RCC 7860 (cell line): ENCODE data around the gene FRMD4A.
"Not testable (repeated sequence)": the region's sequence is repeated elsewhere in the genome, so short reads cannot be mapped to it uniquely, and the experiment has no call there.

Experiments
- DNase-seq: peaks from one replicate; pipeline ENCODE4 v3.0.0-alpha.2; 2015; ENCODE audit warnings: low spot score
- FAIRE-seq: peaks from 2 replicates; lab custom pipeline; 2012; peaks lifted over from hg19 to GRCh38; lab: Jason Lieb, UNC

Gene FRMD4A

DNA sequence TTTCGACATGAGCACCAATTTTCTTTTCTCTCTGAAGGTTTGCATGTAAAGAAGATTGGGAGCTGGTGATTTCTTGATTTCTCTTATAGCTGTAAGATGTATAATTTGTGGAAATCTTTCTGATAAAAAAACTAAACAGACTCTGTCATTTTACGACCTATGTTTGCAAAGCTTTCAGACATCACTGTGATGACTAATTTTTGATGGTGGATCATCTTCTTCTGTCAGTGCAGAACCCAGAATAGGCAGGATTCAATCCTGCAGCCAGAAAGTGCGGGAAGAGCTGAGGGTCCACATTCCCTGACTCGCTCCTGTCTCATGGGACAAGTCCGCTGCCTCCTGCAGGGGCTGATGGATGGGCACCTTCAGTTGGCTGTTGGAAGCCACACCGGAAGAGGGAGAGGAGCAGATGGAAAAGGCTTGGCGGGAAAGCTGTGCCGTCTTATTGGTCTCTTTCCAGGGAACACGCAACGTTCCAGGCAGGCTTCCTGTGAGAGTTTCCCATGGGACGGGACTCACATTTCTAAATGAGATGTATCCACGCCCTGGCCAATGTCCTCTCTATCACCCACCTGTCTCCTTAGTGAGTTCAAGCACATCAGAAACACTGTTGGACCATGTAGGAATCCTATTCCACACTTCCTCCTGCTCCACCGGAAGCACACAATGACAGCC, 557.1 kb downstream of the FRMD4A start:
- no peak for FAIRE-seq
- no peak for DNase-seq

- DNase-seq = no peak
- no peak for FAIRE-seq
Measured at GRCh38 chr10:13773043-13773442, 557.7 kb downstream of the FRMD4A start.

- no peak for DNase-seq
- no peak for FAIRE-seq
Measured at GRCh38 chr10:13771992-13772391, 558.7 kb downstream of the FRMD4A start.

DNA sequence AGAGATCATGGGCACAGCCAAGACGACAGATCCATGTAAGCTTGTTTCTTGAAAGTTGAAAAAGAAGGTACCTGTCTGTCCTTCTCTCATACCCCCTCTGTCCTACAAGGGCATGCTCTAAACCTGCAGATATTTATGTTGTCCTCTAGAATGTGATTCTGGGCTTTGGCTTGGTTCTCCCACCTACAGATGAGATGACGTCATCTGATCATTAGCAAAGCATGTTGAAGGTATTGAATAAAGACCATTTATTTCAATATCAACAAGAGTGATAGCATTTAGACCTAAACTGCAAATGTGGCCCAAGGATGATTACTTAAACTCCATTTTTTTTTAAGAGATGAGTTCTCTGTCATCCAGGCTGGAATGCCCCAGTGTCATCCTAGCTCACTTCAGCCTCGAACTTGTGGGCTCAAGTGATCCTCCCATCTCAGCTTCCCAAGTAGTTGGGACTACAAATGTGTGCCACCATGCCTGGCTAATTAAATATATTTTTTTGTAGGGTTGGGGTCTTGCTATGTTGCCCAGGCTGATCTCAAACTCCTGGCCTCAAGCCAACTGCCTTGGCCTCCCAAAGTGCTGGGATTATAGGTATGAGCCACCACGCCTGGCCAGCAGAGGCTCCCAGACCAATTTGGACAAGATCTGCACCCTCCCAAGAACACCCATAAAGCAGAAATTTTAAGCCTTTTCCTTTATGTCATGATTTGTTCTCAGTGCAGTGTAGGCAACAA, 559.8 kb downstream of the FRMD4A start:
- DNase-seq = no peak

DNA sequence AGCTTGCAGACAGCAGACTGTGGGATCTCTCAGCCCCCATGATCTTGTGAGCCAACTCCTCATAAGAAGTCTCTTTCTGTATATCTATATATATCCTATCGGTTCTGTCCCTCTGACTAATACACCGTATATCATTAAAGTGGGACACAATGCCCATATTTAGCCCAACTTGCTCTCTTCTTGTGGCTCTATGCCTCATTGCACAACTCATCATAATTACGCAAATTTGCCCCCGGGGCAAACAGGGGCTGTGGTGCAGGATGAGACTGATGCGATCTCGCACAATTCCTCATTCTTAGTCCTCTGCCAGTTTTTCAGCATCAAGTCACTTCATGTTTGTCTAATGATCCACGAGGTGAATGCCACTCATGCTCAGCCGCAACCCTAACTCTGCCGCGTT, 560.8 kb downstream of the FRMD4A start:
- FAIRE-seq (no peak), DNase-seq (no peak)

More for the DNA sequence above, 559.8 kb downstream of the FRMD4A start:
- no peak for FAIRE-seq

GRCh38 chr10:13767676-13768178, 563.0 kb downstream of the FRMD4A start:
- DNase-seq = no peak
- no peak for FAIRE-seq

DNA sequence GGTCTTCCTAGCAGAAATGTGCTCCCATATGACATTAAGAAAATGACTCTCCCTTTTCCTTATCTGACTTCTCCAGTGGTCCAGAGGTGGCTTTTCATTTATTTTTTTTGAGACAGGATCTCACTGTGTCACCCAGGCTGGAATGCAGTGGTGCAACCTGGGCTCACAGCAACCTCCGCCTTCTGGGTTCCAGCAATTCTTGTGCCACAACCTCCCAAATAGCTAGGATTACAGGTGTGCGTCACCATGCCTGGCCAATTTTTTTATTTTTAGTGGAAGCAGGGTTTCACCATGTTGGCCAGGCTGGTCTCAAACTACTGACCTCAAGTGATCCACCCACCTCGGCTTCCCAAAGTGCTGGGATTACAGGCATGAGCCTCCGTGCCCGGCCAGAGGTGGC, 563.6 kb downstream of the FRMD4A start:
- FAIRE-seq, DNase-seq: not testable (repeated sequence)

DNA sequence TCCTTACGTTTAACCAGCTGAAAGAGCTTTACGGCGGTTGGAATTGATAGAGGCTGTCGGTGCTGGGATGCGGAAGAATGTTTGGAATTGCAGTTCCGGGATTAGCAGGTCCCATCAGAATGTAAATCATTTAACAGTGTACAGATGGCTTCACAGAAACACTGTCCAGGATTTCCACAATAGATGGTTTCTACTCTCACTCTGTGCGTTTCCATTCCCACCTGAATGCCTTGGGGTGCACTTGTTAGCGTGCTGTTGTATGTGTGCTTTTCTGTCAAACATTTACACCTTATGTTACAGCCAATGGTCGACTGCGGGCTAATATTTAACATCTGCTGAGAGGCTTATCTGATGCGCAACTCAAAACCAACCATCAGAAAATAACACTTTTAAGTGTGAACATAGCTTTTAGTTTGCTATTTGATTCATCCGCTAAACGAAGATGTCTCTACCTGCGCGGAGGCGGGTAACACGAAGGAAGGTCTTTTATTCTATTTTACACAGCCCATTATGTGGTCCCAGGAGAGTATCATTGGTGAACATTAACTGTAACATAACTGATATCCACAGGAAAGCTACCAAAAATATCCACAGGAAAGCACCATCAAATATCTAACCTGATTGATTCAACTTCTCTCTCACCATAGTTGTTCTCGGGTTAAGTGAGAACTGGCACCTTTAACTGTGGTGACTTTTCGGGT, 564.9 kb downstream of the FRMD4A start:
- peak; percentile 73 for DNase-seq
- FAIRE-seq = peak; percentile 94

DNA sequence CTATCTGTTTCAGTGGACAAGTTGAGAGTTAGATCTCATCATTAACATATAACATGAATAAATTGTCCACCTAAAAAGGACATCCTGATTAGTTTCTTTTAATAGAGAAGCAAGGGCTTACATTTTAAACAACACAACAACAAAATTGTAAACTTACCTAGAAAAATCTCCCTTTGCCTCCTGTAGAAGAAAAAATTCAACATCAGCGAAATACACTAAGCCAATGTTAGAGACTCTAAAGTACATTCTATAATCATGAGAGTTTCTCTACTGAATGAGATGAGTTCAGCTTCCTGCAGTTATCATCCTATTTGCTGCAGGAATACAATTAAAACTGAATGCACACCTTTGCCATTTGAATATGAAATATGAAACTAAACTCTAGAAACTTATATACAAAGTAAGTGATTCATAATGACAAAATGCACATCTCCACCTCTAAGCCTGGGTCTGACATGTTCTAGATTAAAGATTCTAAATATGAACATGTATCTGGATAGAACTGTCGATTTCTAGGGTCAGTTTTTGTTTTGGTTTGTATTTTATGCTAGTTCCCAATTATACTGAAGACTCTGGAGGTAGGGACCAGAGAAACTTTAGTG, 569.1 kb downstream of the FRMD4A start:
- DNase-seq (no peak), FAIRE-seq (no peak)

DNA sequence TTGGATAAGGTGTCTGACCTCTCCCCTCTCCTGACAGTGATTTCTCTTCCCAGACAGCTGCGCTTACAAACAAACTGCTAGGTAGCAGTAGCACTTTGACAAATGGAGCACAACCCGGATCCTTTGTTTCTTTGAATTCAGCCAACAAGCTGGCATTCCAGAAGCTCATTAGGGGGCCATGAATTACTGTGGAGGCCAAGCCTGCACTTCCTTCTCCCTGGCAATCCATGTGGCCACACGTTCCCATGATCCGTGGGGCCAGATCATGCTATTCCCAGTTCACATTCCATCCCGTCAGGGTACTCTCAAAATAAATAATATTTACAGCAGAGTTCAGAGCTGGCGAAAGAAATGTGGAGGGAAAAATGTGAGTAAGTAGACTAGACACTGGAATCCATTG, 571.6 kb downstream of the FRMD4A start:
- FAIRE-seq = no peak
- no peak for DNase-seq

DNA sequence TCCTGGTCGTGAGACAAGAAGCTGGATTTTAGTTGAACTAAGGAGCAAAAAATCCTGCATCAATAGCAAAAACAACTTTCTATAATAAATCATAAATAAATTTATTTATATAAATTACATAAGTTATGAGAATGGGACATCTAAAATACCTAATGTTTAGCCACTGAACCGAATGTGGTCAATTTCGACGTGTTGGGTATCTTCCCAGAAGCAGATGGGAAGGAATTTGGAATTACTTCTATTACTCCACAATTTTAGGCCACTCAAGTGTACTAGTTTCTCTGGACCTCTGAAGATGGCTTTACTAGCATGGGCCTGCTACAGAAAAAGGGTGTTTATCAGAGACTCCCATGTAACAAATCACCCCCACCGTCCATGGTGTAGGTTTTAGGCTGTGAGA, 572.0 kb downstream of the FRMD4A start:
- FAIRE-seq (no peak), DNase-seq (no peak)

- DNase-seq = no peak
- FAIRE-seq = no peak
Measured at GRCh38 chr10:13758312-13758711, 572.4 kb downstream of the FRMD4A start.

- FAIRE-seq (no peak), DNase-seq (no peak)
Measured at GRCh38 chr10:13754277-13754676, 576.4 kb downstream of the FRMD4A start.

DNA sequence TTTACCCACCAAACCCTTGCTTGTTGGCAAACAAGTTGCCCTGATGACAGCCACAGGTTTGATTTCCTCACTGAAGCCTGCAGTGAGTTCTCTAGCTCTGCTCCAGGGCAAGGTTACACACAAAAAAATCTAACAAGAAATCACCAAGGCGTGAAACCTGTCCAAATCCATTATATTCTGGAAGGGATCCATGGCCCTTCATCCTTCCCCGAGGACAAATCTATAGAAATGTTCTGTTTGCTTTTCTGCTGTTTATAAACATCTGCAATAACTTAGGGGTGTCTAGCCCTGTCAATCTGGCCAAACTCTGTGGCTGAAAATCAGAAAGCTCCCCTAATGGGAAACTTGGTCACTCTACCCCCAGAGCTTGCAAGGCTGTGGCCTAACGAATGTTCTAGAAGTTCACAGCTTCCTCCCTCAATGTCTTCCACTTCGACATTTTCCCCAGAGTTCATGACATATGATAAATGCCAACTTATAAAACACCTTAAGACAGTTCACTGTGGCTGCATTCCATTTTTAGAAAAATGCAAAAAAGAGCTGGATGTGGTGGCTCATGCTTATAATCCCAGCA, 579.4 kb downstream of the FRMD4A start:
- DNase-seq (no peak), FAIRE-seq (no peak)

DNA sequence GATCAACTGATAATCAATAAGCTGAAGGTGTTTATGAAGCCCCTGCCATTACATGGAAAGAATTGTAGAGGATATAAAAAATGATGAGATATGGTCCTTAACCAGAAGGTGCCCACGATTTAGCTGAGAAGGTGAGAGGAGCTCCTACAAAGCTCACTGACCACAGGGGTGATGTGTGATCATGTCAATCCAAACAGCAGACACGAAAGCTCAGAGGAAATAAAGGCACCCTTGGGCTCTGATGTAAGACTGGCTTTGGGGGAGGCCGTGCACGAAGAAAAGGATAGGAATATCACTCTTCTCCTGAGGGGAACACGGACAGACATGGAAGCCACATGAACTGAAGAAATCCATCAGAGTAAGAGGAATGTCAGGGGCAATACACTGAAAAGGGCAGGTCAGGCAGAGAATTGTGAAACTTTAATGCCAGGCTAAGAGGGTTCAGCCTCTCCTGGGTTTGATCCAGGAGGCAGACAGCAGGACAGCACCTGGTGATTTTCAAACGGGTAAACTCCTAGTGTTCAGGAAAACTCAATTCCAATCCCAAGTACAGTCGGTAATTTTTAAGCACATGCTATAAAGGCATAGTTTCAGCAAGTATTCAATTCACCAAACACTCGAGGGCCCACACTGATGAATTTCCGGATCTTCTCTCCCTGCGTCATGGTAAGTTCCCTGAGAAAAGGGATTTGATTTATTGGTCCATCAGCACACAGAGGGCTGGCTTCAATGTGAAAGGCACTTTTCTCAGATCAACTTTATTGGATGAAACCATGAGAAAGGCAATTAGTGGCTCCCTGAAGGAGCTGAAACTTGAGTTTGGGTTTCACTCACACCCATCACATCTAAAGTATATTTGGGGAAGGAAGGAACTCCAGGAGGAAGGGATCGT, 580.2 kb downstream of the FRMD4A start:
- DNase-seq (no peak), FAIRE-seq (no peak)

DNA sequence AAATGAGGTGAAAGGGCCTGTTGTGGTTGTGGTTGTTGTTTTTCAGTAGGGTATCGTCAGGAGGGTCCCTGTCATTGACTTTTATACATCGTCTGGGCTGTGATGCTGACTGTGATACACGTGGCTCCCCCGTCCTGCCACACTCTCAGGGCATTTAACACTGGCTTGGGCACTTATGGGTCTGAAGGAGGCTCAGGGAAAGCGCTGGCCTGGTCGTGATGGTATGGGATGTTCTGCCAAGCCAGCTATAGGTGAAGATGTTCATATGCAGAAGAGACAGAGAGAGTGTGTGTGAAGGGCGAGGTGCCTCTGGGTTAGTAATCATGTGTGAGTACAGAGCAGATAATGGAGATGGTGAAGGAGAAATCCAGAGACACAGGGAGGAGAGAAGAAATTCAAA, 585.5 kb downstream of the FRMD4A start:
- no peak for DNase-seq
- no peak for FAIRE-seq

DNA sequence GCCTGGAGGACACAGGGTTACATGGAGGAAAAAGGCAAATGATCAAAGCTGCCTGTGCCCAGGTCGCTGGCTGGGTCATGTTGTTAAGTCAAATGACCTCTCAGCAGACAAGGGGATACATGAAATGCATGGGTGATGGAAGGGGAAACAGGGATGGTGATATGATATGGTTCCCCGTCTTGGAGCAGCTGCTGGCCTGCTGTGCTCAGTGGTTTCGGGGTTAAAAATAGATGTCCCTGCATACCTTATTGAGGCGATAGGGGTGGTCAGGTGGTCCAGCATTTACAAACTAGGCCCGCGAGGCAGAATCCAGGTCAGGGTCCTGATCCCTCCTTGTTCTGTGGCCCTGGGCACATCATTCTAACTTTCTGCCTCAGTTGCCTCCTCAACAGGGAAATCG, 586.8 kb downstream of the FRMD4A start:
- no peak for FAIRE-seq
- no peak for DNase-seq

DNA sequence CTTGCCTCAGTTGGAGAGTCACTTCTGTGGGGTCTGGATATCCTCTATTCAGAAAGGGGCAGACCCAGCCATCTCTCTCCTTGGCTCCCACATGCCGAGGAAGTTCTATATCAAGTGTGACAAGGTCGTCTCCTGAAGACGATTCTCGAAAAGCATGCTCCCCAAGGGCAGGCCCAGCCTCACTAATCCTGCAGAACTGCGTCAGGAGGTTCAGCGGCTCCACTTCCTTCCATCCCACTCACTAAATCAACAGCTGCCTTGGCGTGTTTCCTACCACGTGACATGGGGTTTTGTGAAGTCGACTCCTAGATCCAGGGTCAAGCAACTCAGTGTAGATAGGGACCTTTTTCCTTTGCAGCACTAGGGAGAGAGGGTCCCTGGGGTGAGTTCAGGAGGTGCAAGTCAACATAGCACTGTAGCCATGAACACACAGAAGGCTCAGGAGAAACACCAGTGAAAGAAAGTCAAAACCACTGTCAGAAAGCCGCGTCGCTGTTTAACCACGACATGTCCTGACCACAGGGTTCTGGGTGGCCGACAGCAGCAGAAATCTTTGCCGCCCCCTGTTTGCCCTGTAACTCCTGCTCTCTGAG, 587.5 kb downstream of the FRMD4A start:
- DNase-seq (no peak), FAIRE-seq (no peak)

DNA sequence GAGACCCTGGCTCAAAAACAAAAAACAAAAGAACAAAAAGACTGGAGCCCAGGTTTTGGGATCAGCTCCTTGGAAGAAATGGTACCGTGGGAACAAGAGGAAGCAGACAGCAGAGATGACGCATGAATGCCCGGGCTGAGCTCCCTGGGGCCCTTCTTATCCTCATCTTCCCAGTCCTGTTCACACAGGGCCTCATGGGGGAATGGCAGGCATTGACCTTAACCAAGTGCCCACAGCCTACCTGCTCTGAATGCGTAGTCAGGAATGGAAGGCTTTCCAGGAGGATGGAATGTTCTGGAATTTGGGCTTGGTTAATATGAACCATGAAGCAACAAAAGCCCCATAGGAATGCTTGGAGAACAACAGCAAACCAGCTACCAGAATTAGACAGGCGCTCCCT, 589.3 kb downstream of the FRMD4A start:
- no peak for FAIRE-seq

GRCh38 chr10:13740461-13740860, 590.3 kb downstream of the FRMD4A start:
- DNase-seq = no peak
- FAIRE-seq = no peak

More for the DNA sequence above, 589.3 kb downstream of the FRMD4A start:
- no peak for DNase-seq
